ENCODE measurements around the gene GPR132.

DNA sequence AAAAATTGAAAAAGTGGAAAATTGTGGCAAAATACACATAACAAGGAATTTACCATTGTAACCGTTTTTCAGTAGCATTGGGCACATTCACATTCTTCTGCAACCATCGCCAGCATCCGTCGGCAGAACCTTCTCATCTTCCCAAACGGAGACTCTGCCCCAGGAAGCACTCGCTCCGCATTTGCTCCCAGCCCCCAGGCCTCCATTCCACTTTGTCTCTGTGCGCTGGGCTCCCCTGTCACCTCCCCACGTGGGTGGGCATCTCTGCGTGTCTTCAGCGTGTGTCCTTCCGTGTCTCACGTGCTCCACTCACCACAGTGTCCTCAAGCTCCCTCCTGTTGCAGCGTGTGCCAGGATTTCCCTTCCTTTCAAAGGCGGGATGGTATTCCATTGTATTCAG, 9.9 kb downstream of the GPR132 start:
- no peak for TF ChIP-seq POLR2A (IDR thresholded peaks at IDR 0.05; ENCODE audit: low read length)
- TF ChIP-seq GATA1 (IDR thresholded peaks at IDR 0.05; ENCODE audit: low read depth, low read length) = no peak

All from erythroblast (primary cell).